Common myeloid progenitor, CD34-positive (primary cell): ENCODE data around the gene ANKRD11.

Experiments
- CTCF ChIA-PET: fragments of 350-600 bp; sonication (Branson Sonifier 250); formaldehyde crosslinking; loops from one replicate; lab custom pipeline; 2021; ENCODE audit warnings: antibody characterized with exemption; lab: Charles Lee
- POLR2A ChIA-PET: fragments of 350-600 bp; sonication (Branson Sonifier 250); formaldehyde crosslinking; loops from one replicate; lab custom pipeline; 2021; ENCODE audit warnings: antibody characterized with exemption; lab: Charles Lee
- DNase-seq, 3 donors: peaks; one replicate each; pipeline versions ENCODE4 v3.0.0 to v3.0.0-alpha.2; 2013
- H3K27ac ChIP-seq, 2 experiments: 1 replicate in 1 of 2; 2 replicates in 1 of 2; pipeline ENCODE4 v1.7.0; 2013; ENCODE audit warnings: inconsistent platforms in 2 of 2, low read length in 2 of 2, mild to moderate bottlenecking in 2 of 2, low read depth in 1 of 2, moderate library complexity in 1 of 2; ENCODE audit not compliant: severe bottlenecking in 2 of 2, insufficient read depth in 1 of 2, poor library complexity in 1 of 2
- H3K27me3 ChIP-seq, 5 experiments: replicated peaks in 2 of 5; 1 replicate in 3 of 5; 2 replicates in 2 of 5; pipeline versions ENCODE4 v1.6.1 to v1.7.0; 2013; ENCODE audit warnings: low read length in 4 of 5, mild to moderate bottlenecking in 2 of 5, moderate library complexity in 2 of 5, inconsistent platforms in 1 of 5; ENCODE audit not compliant: insufficient read depth in 5 of 5, control insufficient read depth in 4 of 5
- H3K36me3 ChIP-seq, 4 experiments: 1 replicate in 2 of 4; 2 replicates in 2 of 4; pipeline versions ENCODE4 v1.6.1 to v1.7.0; 2013; ENCODE audit warnings: low read length in 3 of 4, control low read depth in 1 of 4, mild to moderate bottlenecking in 1 of 4; ENCODE audit not compliant: control insufficient read depth in 4 of 4, insufficient read depth in 4 of 4
- H3K4me1 ChIP-seq, 4 experiments: 1 replicate in 3 of 4; 2 replicates in 1 of 4; pipeline versions ENCODE4 v1.6.1 to v1.7.1; 2013; ENCODE audit warnings: low read length in 3 of 4, mild to moderate bottlenecking in 3 of 4, control low read depth in 1 of 4, inconsistent platforms in 1 of 4, moderate library complexity in 1 of 4; ENCODE audit not compliant: control insufficient read depth in 4 of 4, insufficient read depth in 4 of 4; ENCODE audit errors: control extremely low read depth in 1 of 4
- H3K4me3 ChIP-seq, 7 experiments: 1 replicate in 4 of 7; 2 replicates in 3 of 7; pipeline versions ENCODE4 v1.5.1 to v1.7.0; 2013; ENCODE audit warnings: mild to moderate bottlenecking in 7 of 7, low read length in 6 of 7, moderate library complexity in 6 of 7, inconsistent platforms in 2 of 7, low read depth in 2 of 7, control low read depth in 1 of 7; ENCODE audit not compliant: insufficient read depth in 4 of 7, control insufficient read depth in 1 of 7; ENCODE audit errors: extremely low read depth in 1 of 7
- H3K9me3 ChIP-seq, 5 experiments: 1 replicate in 4 of 5; 2 replicates in 1 of 5; pipeline versions ENCODE4 v1.6.1 to v1.7.1; 2013; ENCODE audit warnings: low read length in 4 of 5, mild to moderate bottlenecking in 2 of 5, inconsistent platforms in 1 of 5, low read depth in 1 of 5, moderate library complexity in 1 of 5; ENCODE audit not compliant: control insufficient read depth in 4 of 5, insufficient read depth in 2 of 5; ENCODE audit errors: control extremely low read depth in 1 of 5
- WGBS: methylation state at CpG from one replicate; pipeline ENCODE4 v1.1.5; 2013; ENCODE audit not compliant: insufficient coverage; 5-methylcytosine and 5-hydroxymethylcytosine counted together

The ANKRD11 gene

GRCh38 chr16:89224665-89225064, 265.7 kb downstream of the ANKRD11 start:
- Histone ChIP-seq H3K9me3 (peaks cover 7 to 29% (median 11%) of the 10 kb centered on the region in 5 experiments), H3K27ac (no peak overlapping the region), H3K4me3 (no peak overlapping the region), H3K36me3 (peaks cover 33 to 73% (median 54%) of the 10 kb centered on the region in 4 experiments), H3K27me3 (no peaks in the 10 kb centered on the region), H3K4me1 (no peaks in the 10 kb centered on the region)
- CTCF ChIA-PET = interaction anchor here (0.5 to 0.7 kb wide), 2 partner anchors 18 to 318 kb away, joined by 3 read pairs; no protein-coding TSS in a partner anchor
- DNase-seq = no peak
- POLR2A ChIA-PET = interaction anchor here (0.6 kb wide), 1 partner anchor 479 kb away, joined by 3 read pairs; no protein-coding TSS in a partner anchor
- 98% methylated on average over 7 of the region's 10 CpGs for WGBS

- CTCF ChIA-PET = no interaction called here
- no peak for DNase-seq
- H3K27me3 ChIP-seq = no peaks in the 10 kb centered on the region
- peaks cover 22 to 60% (median 44%) of the 10 kb centered on the region in 4 experiments for H3K36me3 ChIP-seq
- 97% methylated on average over 21 of the region's 21 CpGs for WGBS
- POLR2A ChIA-PET = no interaction called here
- H3K27ac ChIP-seq = no peak overlapping the region
- H3K9me3 ChIP-seq = peaks cover 0 to 18% (median 6%) of the 10 kb centered on the region in 5 experiments
- H3K4me1 ChIP-seq = peaks cover 2 to 5% (median 5%) of the 10 kb centered on the region in 4 experiments
- H3K4me3 ChIP-seq = no peak overlapping the region
Measured at GRCh38 chr16:89222931-89223330, 267.4 kb downstream of the ANKRD11 start.

- 93% methylated on average over 2 of the region's 3 CpGs for WGBS
- Histone ChIP-seq H3K27ac (no peak overlapping the region), H3K36me3 (peaks cover 10 to 47% (median 31%) of the 10 kb centered on the region in 4 experiments), H3K4me3 (no peak overlapping the region), H3K4me1 (peaks cover 8 to 13% (median 12%) of the 10 kb centered on the region in 4 experiments), H3K9me3 (peaks cover 0 to 4% (median 0%) of the 10 kb centered on the region in 5 experiments), H3K27me3 (no peaks in the 10 kb centered on the region)
- POLR2A ChIA-PET = no interaction called here
- no peak for DNase-seq
- CTCF ChIA-PET = no interaction called here
Measured at GRCh38 chr16:89221604-89222003, 268.8 kb downstream of the ANKRD11 start.

- Histone ChIP-seq H3K27ac (no peak overlapping the region), H3K4me1 (peaks cover 9 to 19% (median 14%) of the 10 kb centered on the region in 4 experiments), H3K4me3 (no peak overlapping the region), H3K36me3 (peaks cover 4 to 32% (median 20%) of the 10 kb centered on the region in 4 experiments), H3K27me3 (no peaks in the 10 kb centered on the region), H3K9me3 (no peaks in the 10 kb centered on the region)
- peak in 1 of 3 donors; percentile 33 for DNase-seq
- CTCF ChIA-PET = interaction anchor here (1.0 to 1.2 kb wide), 2 partner anchors 94 to 289 kb away, joined by 3 read pairs; partner anchors contain the start of gene SPG7
- POLR2A ChIA-PET = no interaction called here
- WGBS = 74% methylated on average over 5 of the region's 5 CpGs
Measured at GRCh38 chr16:89219365-89219764, 271.0 kb downstream of the ANKRD11 start.
